RWPE2 (cell line): ENCODE results near the gene TMEM221.

Source experiments
- ATAC-seq: fragments of 200-7000 bp; cut with Tn5 transposase; 3 replicates; pipeline ENCODE4 v1.9.1; 2021; ENCODE audit warnings: low read depth
- DNase-seq: peaks from one replicate; pipeline ENCODE4 v3.0.0-alpha.2; 2020; ENCODE audit warnings: low spot score
- H3K27ac ChIP-seq: fragments of 450-650 bp; 2 replicates; pipeline ENCODE4 v1.5.1; 2017; ENCODE audit warnings: mild to moderate bottlenecking; ENCODE audit not compliant: poor library complexity, severe bottlenecking
- H3K27me3 ChIP-seq: fragments of 250-450 bp; sonication (Bioruptor Pico); 2 replicates; pipeline ENCODE4 v1.5.1; 2021; ENCODE audit warnings: mild to moderate bottlenecking, moderate library complexity; ENCODE audit not compliant: insufficient read depth, poor library complexity, severe bottlenecking
- H3K36me3 ChIP-seq: fragments of 250-450 bp; sonication (Bioruptor Pico); 2 replicates; pipeline ENCODE4 v1.5.1; 2020; ENCODE audit warnings: low read depth, mild to moderate bottlenecking, moderate library complexity
- H3K4me1 ChIP-seq: fragments of 250-450 bp; sonication (Bioruptor Pico); 2 replicates; pipeline ENCODE4 v1.5.1; 2021; ENCODE audit warnings: mild to moderate bottlenecking, moderate library complexity; ENCODE audit not compliant: insufficient read depth, poor library complexity, severe bottlenecking
- H3K4me3 ChIP-seq: fragments of 250-450 bp; sonication (Bioruptor Pico); 2 replicates; pipeline ENCODE4 v1.5.1; 2021; ENCODE audit warnings: mild to moderate bottlenecking, moderate library complexity; ENCODE audit not compliant: severe bottlenecking
- H3K9me3 ChIP-seq: fragments of 250-450 bp; sonication (Bioruptor Pico); 2 replicates; pipeline ENCODE4 v1.5.1; 2021; ENCODE audit warnings: mild to moderate bottlenecking, moderate library complexity; ENCODE audit not compliant: severe bottlenecking
- TF ChIP-seq, protein P1 (sequence below): fragments of 450-650 bp; IDR thresholded peaks from one replicate; pipeline ENCODE4 v1.5.1; 2017; ENCODE audit warnings: mild to moderate bottlenecking, moderate library complexity; ENCODE audit not compliant: poor library complexity, severe bottlenecking

The TMEM221 gene

GRCh38 chr19:17473041-17473440, 24.6 kb upstream of the TMEM221 start:
- TF ChIP-seq, protein P1, sequence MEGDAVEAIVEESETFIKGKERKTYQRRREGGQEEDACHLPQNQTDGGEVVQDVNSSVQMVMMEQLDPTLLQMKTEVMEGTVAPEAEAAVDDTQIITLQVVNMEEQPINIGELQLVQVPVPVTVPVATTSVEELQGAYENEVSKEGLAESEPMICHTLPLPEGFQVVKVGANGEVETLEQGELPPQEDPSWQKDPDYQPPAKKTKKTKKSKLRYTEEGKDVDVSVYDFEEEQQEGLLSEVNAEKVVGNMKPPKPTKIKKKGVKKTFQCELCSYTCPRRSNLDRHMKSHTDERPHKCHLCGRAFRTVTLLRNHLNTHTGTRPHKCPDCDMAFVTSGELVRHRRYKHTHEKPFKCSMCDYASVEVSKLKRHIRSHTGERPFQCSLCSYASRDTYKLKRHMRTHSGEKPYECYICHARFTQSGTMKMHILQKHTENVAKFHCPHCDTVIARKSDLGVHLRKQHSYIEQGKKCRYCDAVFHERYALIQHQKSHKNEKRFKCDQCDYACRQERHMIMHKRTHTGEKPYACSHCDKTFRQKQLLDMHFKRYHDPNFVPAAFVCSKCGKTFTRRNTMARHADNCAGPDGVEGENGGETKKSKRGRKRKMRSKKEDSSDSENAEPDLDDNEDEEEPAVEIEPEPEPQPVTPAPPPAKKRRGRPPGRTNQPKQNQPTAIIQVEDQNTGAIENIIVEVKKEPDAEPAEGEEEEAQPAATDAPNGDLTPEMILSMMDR = no peak
- Histone ChIP-seq H3K9me3 (no peaks in the 10 kb centered on the region), H3K36me3 (no peaks in the 10 kb centered on the region), H3K4me3 (no peak overlapping the region), H3K4me1 (peaks cover 7% of the 10 kb centered on the region), H3K27me3 (no peaks in the 10 kb centered on the region), H3K27ac (no peak overlapping the region)
- DNase-seq (no peak), ATAC-seq (no peak)

DNA sequence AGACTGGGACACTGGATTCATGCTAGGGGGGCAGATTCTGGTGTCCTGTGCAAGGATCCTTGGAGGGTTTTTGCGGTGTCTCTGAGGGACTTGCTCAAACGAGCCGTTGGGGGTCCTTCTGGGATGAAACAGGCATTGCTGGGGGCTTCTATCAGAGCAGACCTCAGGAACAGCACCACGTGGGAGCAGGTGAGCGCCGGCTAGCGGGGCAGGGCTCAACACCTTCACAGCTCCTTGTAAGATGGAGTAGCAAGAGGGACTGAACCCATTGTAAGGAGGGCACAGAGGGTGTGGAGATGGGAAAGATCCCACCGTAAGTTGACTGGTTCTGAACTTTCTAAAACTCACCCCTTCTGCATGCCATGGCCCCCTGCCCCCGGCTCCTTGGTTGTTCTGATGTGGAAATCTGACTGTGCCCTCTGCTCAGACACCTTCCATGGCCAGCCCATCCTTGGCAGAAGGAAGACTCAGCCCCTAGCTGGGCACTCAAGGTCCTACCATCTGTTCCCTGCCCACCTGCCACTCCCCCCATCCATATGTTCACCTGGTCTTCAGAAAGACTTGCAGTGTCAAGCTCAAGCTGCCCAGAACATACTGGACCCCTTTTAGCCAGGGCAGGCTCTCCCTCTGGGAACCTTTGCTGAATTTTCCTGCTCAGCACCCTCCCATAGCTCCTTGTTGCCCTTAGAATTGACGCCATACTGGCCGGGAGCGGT, 23.1 kb upstream of the TMEM221 start:
- TF ChIP-seq, protein P1 = no peak
- H3K4me1 ChIP-seq = peaks cover 7% of the 10 kb centered on the region
- ATAC-seq (no peak), DNase-seq (no peak)
- no peaks in the 10 kb centered on the region for H3K27me3 ChIP-seq
- no peak overlapping the region for H3K27ac ChIP-seq
- H3K36me3 ChIP-seq = no peaks in the 10 kb centered on the region
- H3K4me3 ChIP-seq = peak overlapping the region; percentile 51
- H3K9me3 ChIP-seq = no peaks in the 10 kb centered on the region

- Histone ChIP-seq H3K36me3 (no peaks in the 10 kb centered on the region), H3K4me1 (peaks cover 2% of the 10 kb centered on the region), H3K4me3 (peak within 1 kb of the TSS; percentile 51), H3K9me3 (no peaks in the 10 kb centered on the region), H3K27me3 (no peaks in the 10 kb centered on the region), H3K27ac (peak within 1 kb of the TSS; percentile 22)
- ATAC-seq = peak; percentile 90
- TF ChIP-seq, protein P1 = no peak
- DNase-seq = peak; percentile 99
Observed at GRCh38 chr19:17470068-17470841, 21.8 kb upstream of the TMEM221 start, which contains the start of gene SLC27A1. Gene SLC27A1, plus strand, starts transcription at chr19:17470524. Its CDS starts 17 bp downstream, at chr19:17470541.

DNA sequence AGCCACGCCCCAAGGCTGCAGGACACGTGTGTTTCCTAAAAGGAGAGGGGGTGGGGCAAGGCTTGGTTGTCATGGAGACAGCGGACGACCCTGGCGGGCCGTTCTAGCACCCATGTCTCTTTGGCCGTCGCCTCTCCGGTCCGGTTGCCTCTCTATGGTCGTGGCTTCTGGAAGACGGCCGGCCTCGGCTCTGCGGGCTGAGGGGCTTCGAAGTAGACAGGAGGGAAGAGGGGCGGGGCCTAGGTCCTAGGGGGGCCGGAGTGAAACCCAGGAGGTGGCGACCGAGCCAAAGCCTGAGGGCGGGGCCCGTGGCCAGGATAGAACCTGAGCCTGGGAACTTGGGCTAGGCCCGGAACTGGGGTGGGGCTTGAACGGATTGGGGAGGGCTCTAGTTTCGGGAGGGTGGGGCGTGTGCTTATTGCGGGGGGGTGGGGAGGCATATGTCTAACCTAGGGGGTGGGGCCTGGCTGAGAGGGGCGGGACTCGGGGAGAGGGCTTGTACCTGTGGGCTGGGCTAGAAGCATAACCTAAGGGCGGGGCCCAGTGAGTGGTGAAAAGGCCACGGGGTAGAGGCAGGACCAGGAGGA, 21.1 kb upstream of the TMEM221 start:
- H3K4me3 ChIP-seq = peak overlapping the region; percentile 51
- no peaks in the 10 kb centered on the region for H3K4me1 ChIP-seq

More for the DNA sequence above, 21.1 kb upstream of the TMEM221 start:
- Histone ChIP-seq H3K36me3 (no peaks in the 10 kb centered on the region), H3K9me3 (no peaks in the 10 kb centered on the region), H3K27ac (peak overlapping the region; percentile 22), H3K27me3 (no peaks in the 10 kb centered on the region)
- ATAC-seq (peak; percentile 67), DNase-seq (peak; percentile 98)
- TF ChIP-seq, protein P1 = no peak
